ENCODE measurements around the gene ADAMTS9. TPM values are rescaled to one million over a fixed set of nuclear protein-coding genes. Genes with fewer than 3 reads are reported as not detected.

Gene ADAMTS9
- total and polyA plus RNA-seq, 2 donors (not counting 3 experiments of a cell fraction or from before 2014, with no cell fraction given) = 6.5 to 23.9 TPM

GRCh38 chr3:64475037-64475436, 212.8 kb downstream of the ADAMTS9 start:
- FAIRE-seq = no peak
- Histone ChIP-seq H3K27me3 (ENCODE audit: control insufficient read depth in 2 of 2, insufficient read depth in 2 of 2, low read length in 2 of 2) (no peaks in the 10 kb centered on the region), H3K27ac (ENCODE audit: insufficient read depth, low read depth, low read length) (no peak overlapping the region), H3K4me1 (ENCODE audit: control insufficient read depth, extremely low read depth, insufficient read depth, low read length) (no peaks in the 10 kb centered on the region), H3K36me3 (ENCODE audit: control insufficient read depth in 2 of 2, extremely low read depth in 1 of 2, insufficient read depth in 2 of 2, low read length in 2 of 2) (no peaks in the 10 kb centered on the region), H3K79me2 (ENCODE audit: control insufficient read depth, insufficient read depth, low read length) (no peaks in the 10 kb centered on the region), H3K9me1 (replicated peaks; ENCODE audit: control insufficient read depth, extremely low read depth, insufficient read depth, low read length) (no peaks in the 10 kb centered on the region), H3K4me3 (replicated peaks in 1 of 3; ENCODE audit: insufficient read depth in 1 of 3, low read depth in 1 of 3, low read length in 3 of 3) (no peak overlapping the region), H3K4me2 (ENCODE audit: insufficient read depth, low read length) (no peak overlapping the region), H4K20me1 (replicated peaks; ENCODE audit: control insufficient read depth, extremely low read depth, insufficient read depth, low read length) (no peaks in the 10 kb centered on the region), H3K9me3 (replicated peaks; ENCODE audit: control insufficient read depth, insufficient read depth, low read length) (no peaks in the 10 kb centered on the region), H3K9ac (replicated peaks; ENCODE audit: extremely low read depth, insufficient read depth, low read length) (no peak overlapping the region), H2AFZ (ENCODE audit: low read depth, low read length) (no peak overlapping the region)
- TF ChIP-seq GATA2 (IDR thresholded peaks at IDR 0.05; ENCODE audit: insufficient read depth, insufficient read length, low read depth, low read length) (no peak), CTCF (IDR thresholded peaks at IDR 0.05; ENCODE audit: extremely low read depth in 1 of 2, insufficient read depth in 1 of 2, low read depth in 1 of 2, low read length in 2 of 2) (no peak), MYC (IDR thresholded peaks at IDR 0.05; ENCODE audit: low read depth, low read length) (no peak), FOS (IDR thresholded peaks at IDR 0.05; ENCODE audit: borderline replicate concordance, insufficient read depth, low read length) (no peak), EZH2 (IDR thresholded peaks at IDR 0.05; ENCODE audit: borderline replicate concordance, low read depth, low read length, severe bottlenecking) (no peak), POLR2AphosphoS5 (IDR thresholded peaks at IDR 0.05; ENCODE audit: insufficient read depth, low read depth, low read length) (no peak), POLR2A (IDR thresholded peaks at IDR 0.05; ENCODE audit: low read depth, low read length) (no peak), MAX (IDR thresholded peaks at IDR 0.05; ENCODE audit: insufficient read depth, insufficient read length) (no peak)
- BruUV-seq (replicated peaks) = no TSS peak
- ChIA-PET CTCF (interaction anchor here (1.3 kb wide), 2 partner anchors 9 to 11 kb away, joined by 5 to 6 read pairs; no protein-coding TSS in a partner anchor), POLR2A (no interaction called here)
- intact Hi-C loops (cut with micrococcal nuclease) = no loop called here
- dilution Hi-C loops (cut with MboI; ENCODE audit: extremely low pct_ligation_motif_present, low sequenced_read_pairs) = no loop called here
- DNase-seq (ENCODE audit: low read depth, low spot score) = no peak
